ENCODE data around the gene LIPT1.
"Not testable (repeated sequence)": the region's sequence is repeated elsewhere in the genome, so short reads cannot be mapped to it uniquely, and the experiment has no call there.

LIPT1 gene

GRCh38 chr2:99154643-99155536 is at the start of gene LIPT1, which contains the start of gene TSGA10:
Gene LIPT1 (plus strand): TSS chr2:99154967. CDS start chr2:99161958, 6,991 bp downstream.
Gene TSGA10 (minus strand): TSS chr2:99154942. CDS start chr2:99109439, 45,503 bp downstream.
- DNase-seq: peak; percentile 95

GRCh38 chr2:99106913-99107312 is 47.9 kb upstream of the LIPT1 start:
- DNase-seq: no peak

- DNase-seq: no peak
Measured at GRCh38 chr2:99111236-99111635, 43.5 kb upstream of the LIPT1 start.

- DNase-seq: no peak
Measured at GRCh38 chr2:99111945-99112344, 42.8 kb upstream of the LIPT1 start.

DNA sequence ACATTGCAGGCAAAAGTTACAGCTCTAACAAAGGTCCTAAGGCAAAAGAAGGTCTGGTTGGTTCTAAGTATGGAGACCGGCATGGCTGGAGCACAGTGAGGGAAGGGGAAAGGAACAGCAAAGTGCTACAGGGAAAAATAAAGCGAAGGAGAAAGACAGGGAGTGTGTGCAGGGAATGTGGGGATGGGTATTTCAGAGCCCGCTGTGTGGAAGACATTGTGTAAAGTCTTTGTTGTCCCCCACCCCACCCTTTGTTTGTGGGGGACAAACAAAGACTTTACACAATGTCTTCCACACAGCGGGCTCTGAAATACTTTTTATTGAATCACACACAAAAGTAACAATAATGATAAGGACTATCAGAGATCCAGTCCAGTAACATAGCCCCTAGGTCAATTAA is 42.1 kb upstream of the LIPT1 start:
- DNase-seq: no peak

- DNase-seq: no peak
Measured at GRCh38 chr2:99127981-99128380, 26.8 kb upstream of the LIPT1 start.

GRCh38 chr2:99135044-99135556 is 19.7 kb upstream of the LIPT1 start:
- DNase-seq: not testable (repeated sequence)

GRCh38 chr2:99139003-99139402 is 15.8 kb upstream of the LIPT1 start:
- no peak for DNase-seq

DNA sequence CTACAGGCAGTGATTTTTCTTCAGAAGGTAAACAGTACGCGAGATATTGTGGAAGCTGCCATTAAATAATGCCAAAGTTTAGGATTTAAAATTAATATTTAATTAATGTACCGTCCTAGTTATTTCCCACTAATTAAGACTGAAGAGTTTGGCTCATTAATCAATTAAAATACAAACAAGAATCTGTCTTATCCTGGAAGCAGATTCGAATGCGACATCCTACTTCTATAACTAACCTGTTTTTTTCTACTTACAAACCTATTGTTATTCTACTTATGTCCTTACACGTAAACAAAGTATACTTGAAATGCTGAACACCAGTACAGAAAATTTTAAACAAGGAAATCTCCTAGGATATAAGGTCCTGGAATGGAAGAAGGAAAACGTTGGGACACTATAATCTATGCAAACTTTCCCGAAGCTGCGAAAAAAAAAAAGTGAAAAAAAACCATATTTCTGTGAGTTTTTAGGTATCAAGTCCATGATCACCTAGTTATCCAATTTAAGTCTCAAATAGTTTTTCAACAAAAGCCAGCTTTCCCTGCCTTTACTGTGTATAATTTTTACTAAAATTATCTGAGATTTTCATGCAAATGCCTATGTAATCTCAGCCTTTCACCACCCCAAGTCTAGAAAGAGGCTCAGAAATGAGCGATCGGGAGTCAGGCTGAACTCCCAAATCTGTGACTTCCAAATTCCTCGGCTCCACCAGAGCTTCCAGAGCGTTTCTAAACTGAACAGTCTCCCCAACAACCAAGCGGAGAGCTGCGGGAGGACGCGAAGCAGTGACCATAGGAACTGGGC is 14.5 kb upstream of the LIPT1 start:
- no peak for DNase-seq

- DNase-seq: no peak
Measured at GRCh38 chr2:99140860-99141109, 14.0 kb upstream of the LIPT1 start.

- peak; percentile 94 for DNase-seq
Measured at GRCh38 chr2:99141110-99142108, 13.4 kb upstream of the LIPT1 start, which contains the start of gene C2orf15. Gene C2orf15 (plus strand): TSS chr2:99141707. CDS start chr2:99150559, 8,852 bp downstream.

DNA sequence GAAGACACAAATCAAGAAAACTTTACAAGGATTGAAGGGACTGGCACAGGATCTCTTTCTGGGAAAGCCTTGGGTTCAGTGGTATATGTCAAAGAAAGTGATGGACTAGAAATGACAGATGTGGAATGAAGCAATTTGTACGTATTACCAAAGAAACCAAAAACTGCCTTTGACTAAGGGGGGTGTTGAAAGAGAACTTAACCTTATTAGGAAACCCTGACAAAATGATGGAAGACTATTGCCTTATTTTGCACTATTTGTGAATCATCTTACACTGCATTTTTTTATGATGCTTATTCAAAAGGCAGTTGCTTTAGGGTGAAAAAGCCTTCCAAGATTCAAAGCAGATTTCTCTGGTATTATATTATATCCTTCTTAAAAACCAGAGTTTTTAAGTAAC is 4.1 kb upstream of the LIPT1 start:
- no peak for DNase-seq

DNA sequence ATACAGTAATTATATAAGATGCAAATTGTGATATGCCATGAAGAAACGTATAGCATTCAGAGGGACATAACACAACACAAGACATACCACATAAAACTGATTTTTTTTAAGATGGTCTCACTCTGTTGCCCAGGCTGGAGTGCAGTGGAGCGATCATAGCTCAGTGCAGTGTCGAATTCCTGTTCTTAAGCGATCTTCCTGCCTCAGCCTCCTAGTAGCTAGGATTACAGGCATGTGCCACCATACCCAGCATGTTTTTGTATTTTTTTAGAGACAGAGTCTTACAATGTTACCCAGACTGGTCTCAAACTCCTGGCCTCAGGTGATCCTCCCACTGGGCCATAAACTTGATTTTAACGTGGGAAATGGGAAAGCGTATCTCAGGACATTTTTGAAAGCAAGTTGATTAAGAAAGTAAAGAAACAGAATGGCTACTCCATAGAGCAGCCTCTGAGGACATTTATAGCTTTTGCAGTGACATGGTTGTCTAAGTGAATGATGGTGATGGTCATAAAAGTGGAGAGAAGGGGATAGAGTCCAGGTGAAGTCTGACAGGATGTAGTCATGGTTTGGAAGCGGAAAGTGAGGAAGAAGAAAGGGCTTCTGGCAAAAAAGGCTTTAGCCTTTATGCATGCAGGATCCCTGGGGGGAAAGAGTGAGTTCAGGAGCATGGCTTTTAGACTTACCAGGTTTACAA is 2.4 kb upstream of the LIPT1 start:
- DNase-seq: no peak

- peak; percentile 18 for DNase-seq
Measured at GRCh38 chr2:99153921-99154604, 704 bp upstream of the LIPT1 start.

GRCh38 chr2:99156891-99157290 is 2.1 kb downstream of the LIPT1 start:
- DNase-seq: no peak

GRCh38 chr2:99158599-99158998 is 3.8 kb downstream of the LIPT1 start:
- DNase-seq: no peak

GRCh38 chr2:99159594-99159993 is 4.8 kb downstream of the LIPT1 start:
- no peak for DNase-seq

DNA sequence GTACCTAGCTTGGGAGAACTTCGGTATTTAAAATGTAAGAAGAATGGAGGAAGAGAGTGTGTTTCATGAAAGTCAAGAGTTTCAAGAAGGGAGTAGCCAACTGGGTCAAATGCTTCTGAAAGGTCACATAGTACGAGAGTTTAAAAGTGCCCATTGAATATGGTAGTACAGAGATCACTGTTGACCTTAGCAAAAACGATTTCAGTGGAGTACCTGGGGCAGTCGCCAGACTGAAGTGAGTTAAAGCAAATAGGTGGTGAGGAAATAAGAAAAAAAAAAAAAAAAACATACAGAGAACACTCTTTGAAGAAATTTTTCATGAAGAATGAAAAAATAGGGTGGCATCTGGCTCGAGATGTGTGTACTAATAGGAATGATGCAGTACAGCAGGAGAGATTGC is 11.5 kb downstream of the LIPT1 start:
- no peak for DNase-seq

DNA sequence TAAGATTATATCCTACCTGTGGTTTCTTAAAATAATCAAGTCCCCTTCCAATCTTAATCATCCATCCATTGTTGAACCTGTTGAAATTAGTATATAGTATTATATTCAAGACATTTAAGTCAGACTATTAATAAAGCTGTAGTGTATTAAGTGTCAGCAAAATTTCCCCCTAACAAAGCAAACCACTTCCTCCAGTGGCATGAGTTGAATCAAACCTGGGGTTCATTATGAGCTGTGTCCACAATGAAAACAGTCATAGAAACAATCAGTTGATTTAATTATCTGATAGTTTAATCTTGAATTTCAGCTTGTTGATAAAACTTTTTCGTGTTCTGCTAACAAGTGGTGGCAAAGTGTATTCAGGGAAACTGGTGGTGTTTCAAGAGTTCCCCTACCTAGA is 14.8 kb downstream of the LIPT1 start:
- DNase-seq: no peak

DNA sequence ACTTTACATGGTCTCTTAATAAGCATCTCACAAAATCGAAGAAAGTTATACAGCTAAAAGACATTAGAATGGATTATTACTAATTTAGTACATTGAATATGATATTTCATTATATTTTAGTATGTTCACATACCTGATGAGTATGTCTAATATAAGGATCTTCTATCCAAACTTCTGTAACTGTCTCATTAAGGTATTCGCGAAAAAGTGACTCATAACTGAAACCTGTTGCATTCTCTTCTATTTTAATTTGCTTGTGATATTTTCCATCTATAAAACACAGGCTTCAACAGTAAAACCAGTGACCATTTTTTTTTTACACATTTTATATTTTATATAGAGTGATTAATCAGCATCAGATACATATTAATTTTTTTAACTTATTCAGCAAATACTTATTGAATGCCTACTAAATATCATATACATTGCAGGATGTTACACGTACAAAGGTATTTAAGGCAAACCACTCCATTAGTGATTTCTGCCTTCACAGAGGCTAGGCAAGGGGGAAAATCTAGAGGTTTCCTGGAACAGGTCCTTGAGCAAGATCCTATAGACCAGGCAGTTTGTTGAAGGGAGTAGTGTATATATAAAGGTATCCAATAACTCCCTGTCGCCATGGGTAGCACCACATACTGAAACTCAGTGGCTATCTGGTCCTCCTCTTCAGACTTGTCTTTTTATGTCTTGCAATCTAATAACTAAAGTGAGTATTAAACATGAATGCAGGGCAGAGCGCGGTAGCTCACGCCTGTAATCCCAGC is 16.8 kb downstream of the LIPT1 start:
- no peak for DNase-seq
